DMS 273 (cell line): ENCODE measurements around the gene UCP2.

ENCODE experiments used
- DNase-seq: peaks from one replicate; lab custom pipeline; 2025; ENCODE audit not compliant: unreplicated experiment; lab: John Stamatoyannopoulos, UW

UCP2 gene

DNA sequence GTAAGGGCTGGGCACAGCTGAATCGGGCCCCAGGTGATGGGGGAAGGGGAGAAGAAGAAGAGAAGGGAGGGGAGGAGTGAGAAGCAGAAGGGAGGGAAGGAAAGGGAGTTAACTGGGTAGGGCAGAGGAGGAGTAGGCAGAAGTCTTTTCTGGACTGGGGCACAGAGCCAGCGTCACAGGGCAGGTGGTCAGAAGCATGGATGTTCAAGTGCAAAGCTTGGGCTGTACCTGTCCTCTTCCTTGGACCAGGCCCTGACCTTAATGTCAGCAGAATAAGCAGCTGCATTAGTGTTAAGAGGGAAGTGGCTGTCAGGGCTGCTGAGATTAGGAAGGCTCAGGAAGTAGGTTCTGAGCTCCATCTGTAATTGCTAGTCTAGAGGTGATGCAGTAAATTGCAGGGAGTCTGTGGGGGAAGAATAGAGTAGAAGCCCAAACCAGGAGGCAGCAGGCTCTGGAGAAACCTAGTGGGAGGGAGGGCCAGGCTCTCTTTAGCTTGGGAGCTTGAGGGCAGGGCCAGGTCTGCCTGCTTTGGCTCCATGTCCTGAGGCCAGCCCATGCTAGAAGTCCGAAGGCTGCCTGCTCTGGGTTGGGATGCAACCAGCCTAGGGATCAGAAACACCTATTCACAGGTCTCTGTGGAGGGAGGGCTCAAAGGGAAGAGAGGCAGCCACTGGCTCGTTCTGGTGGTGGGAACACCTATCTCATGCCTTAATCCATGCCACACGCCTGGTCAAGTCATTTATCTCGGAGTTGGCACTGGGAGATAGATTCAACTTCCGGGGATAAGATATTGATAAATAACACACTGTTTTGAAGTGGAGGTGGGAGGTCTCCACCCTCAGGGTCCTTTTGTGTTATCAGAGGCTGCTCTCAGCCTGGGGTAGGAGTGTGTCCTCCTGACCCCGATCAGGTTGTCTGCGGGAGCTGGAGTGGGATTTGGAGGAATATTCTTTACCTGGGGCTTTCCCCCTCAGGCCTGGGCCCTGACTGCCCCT, 28.0 kb upstream of the UCP2 start:
- peak; percentile 4 for DNase-seq

DNA sequence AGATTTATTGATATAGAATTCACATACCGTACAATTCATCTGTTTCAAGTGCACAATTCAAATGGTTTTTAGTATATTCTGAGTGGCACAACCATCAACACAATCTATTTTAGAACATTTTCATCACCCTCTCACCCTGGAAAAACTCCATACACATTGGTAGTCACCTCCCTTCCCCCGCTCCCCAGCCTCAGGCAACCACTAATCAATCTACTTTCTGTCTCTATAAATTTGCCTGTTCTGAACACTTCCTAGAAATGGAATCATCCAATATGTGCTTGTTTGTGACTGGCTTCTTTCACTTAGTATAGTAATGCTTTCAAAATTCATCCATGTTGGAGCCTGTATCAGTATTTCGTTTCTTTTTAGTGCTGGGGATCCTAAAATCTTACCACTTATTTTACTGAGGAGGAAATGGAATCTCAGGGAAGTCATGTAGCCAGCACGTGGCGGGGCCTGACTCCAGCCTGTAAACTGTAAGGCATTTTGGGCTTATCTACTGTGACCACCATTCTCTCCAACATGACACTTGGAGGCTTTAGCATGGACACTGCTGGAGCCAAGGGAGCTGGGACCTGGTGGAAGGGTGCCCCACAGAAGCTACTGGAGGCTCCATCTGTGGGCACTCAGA, 27.1 kb upstream of the UCP2 start:
- DNase-seq = no peak

DNA sequence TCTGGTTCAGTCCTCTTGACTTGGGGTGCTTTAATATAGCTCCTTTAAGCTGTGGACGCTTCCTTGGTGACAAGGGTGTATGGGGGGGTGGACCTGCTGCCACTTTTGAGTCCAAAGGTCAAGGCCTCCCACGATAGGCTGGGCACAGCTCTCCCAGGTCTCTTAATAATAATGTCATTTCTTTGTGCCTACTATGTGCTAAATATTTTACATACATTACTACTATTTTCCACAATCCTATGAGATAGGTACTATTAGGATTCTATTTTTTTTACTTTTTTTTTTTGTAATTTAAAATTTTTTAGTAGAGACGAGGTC, 26.5 kb upstream of the UCP2 start:
- no peak for DNase-seq

DNA sequence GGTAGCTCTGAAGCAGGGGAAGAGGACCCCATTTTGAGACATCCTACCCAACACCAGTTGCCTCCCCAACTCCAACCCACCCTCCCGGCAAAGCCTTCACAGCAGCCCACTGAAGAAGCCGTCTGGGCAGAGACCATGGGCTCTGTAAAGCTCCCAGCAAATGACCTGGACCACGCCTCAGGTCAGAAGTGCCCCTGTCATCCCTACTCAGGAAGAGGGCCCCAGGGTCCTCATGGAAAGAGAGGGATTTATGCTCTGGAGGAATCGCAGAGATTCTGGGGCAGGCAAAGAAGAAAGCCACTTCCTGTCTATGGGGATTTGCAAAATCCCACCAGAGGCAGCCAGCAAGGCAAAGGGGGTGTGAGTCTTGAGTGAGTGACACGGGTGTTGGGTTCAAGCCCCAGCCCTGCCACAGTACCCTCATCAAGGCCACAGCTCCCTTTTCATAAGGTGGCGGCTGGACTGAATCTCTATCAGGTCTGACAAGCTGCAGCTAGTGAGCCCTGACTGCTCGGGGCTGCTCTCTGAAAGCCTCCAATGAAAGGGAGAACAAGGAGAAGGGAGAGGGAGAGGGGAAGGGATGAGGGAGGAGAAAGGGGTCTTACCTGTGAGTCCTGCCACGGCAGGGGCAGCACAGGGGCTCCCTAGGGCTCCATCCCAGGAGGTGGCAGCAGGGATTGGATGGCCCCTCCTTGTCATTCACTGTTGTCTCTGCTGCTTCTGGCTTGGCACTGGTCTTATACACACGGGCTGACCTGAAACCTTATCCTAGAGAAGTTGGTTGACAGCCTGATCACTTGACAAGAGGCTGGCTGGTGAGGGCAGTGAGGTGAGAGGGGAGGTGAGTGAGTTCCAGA, 26.0 kb upstream of the UCP2 start, which contains the start of gene UCP3:
TSS of gene UCP3 (minus strand) at position 713 of the 857 bp plus-strand sequence. CDS start 2,043 bp downstream, outside the sequence.
- peak; percentile 5 for DNase-seq

DNA sequence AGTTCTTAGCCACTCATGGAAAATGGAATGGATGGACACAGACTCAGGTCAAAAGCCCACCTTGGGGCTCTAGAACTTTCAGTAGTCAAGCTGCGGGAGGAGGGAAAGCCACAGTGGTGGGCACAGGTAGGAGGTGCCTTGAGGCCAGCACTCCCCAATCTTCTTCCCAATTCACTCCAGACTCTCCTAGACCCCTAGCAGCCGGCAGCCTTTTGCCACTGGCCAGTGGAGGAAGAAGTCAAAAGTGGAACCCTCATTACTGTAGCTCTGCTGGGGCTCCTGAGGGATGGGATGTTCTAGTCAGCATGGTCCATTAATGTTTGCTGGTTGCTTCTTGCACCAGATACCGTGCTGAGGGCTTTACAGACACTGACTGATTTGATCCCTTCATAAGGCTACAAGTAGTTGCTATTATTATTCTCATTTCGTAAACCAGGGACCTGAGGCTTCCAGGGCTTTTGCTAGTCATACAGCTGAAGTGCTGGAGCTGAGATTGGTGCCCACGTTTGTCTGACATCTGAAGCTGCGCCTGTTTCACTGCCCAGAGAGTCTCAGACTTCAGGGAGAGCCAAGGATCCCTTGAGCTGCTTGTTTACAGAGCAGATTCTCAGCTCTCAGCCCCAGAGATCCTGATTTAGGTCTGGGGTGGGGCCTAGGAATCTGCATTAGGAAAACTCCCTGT, 25.2 kb upstream of the UCP2 start:
- DNase-seq = no peak

DNA sequence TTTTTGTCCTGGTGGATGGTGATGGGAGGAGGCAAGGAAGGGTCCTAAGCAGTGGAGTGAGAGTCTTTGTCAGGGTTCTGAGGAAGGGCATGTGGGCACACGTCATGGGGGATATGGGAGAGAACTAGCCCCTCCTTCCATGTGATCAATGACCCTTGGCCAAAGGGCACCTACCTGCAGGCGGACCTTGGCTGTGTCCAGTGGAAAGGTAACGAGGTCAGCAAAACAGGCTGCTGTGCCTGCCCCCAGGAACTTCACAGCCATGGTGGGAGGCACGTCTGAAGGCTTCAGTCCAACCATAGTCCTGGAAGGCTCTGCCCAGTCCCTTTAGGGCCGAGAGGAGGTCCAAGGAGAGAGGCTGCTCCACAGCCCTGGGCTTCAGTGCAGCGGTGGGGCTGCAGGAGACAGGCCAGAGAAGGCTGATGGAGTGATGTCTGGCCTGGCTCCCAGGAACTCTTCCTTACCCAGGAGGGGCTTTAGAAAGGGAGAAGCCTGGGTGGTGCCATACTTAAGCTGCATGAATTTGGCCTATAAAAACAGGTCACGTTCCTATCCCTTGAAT, 24.2 kb upstream of the UCP2 start:
- no peak for DNase-seq

DNA sequence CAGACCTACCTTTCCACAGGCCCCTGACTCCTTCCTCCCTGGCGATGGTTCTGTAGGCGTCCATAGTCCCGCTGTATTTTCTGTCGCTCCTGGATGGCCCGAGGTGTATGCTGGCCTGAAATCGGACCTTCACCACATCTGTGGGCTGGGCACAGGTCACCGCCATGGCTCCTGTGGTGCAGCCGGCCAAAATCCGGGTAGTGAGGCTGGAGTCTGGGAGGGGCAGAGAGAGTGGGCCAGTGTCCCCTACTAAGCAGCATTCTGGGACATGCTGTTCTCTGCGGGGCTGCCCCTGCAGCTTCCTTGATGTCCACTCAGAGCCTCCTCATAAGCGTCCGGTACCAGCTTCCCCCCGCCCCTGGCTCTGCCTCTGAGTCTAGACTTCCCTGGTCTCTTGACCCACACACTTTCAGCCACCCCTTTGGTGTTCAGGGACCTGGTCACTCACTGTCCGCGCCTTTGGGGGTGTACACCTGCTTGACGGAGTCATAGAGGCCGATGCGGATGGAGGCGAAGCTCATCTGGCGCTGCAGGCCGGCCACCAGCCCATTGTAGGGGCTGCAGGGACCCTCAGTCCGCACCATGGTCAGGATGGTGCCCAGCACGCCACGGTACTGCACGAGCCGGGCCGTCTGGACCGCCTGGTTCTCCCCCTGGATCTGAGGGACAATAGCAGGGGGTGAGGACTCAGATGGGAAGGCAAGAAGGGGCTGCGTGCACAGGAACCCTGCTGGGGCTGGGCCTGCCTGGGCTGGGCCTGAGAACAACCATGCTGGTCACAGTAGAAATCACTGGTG, 23.3 kb upstream of the UCP2 start:
- no peak for DNase-seq

DNA sequence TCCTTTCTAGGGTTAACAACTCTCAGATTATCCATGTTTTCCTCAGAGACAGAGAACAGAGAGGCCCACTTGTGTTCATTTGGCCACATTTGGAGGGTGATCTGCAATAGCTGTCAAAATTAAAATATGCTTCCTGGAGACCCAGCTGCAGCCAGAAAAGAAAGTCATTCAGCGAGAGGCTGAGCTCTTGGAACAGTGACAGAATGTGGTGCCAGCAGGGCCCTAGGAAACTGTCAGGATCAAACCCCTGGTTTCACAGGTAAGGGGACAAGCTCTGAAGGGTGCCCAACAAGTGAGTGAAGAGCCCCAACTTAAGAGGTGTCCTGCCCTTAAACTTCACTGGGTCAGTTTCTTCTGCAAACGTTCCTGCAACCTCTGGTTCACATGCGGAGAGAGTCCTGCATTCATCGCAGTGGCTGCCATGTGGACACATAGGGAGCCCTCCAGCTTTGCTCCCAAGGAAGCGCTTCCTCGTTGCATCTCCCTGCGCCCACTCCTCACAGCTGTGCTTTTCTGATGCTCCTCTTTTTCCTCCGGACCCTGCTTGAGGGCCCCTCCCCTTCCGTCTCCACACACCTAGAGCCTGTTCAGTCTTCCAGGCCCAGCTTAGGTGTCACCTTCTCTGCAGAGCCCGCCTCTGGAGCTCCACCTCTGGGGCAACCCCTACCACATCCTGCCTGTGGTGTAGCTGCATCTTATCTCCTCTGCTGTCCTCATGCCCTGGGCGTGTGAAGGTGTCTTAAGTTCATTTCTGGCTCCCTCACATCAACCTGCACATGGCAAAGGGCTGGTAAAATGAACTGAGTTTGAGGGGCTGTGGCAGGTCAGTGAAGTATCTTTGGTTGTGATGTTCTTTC, 22.3 kb upstream of the UCP2 start:
- no peak for DNase-seq

DNA sequence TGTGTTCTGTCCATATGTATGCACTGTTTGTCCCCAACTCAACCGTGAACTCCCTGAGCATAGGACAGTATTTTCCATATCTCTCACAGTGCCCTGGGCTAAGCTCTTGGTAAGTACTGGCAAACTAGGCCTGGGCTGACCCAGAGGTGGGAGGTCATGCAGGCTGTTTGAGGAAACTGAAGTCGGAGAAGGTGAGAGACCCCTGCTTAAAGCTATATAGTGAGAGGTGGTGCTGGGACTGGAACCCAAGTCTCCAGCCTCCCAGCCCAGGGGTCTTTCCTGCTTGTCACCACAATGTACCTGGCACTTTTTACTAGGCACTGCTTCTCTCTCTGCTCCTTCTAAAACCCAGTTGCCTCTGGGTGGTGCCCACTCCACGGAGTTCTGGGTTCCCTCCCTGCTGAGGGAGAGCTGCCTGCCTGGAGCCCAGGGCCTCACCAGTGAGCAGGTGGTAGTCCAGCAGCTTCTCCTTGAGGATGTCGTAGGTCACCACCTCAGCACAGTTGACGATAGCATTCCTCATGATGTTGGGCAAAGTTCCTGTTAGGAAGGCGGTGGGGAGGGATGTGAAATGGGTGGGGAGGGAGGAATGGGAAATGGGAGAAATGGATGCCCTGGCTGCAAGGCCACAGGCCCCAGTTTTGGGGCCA, 21.5 kb upstream of the UCP2 start:
- DNase-seq = no peak

DNA sequence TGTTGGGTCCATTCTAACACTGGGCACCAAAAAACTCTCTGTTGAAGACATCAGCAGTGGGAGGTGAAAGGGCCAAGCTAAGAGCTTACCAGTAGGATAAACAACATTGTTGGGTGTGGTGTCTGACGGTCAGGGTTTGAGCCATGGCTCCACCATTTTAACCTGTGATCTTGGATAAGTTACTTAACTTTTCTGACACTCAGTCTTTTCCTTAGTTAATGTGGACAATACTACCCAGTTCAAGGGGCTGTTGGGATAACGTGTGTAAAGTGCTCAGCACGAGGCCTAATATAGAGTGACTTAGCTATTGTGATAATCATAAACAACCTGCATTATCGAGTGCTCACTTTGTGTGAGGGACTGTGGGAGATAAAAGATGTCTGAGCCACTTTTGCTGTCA, 20.2 kb upstream of the UCP2 start:
- DNase-seq = no peak

DNA sequence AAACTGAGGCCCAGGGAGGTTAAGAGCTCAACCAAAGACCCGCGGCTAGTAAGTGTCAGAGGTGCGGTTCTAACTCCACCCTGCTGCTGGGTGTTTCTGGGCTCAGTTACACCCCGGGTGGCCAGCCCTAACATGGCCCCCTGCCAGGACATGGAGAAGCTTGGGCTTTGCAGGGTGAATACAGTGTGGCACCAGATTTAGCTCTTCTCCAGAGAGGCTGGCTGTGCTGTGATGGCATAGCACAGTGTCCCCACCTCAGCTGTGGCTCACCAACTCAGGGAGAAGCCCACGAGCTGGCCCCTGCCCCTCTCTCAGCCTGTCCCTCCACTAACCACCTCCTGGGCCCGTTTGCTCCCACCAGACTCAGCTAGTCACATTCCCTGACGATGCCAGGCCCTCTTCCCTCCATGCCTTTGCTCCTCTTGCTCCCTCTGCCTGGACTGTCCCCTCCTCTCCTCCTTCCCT, 19.2 kb upstream of the UCP2 start:
- no peak for DNase-seq

DNA sequence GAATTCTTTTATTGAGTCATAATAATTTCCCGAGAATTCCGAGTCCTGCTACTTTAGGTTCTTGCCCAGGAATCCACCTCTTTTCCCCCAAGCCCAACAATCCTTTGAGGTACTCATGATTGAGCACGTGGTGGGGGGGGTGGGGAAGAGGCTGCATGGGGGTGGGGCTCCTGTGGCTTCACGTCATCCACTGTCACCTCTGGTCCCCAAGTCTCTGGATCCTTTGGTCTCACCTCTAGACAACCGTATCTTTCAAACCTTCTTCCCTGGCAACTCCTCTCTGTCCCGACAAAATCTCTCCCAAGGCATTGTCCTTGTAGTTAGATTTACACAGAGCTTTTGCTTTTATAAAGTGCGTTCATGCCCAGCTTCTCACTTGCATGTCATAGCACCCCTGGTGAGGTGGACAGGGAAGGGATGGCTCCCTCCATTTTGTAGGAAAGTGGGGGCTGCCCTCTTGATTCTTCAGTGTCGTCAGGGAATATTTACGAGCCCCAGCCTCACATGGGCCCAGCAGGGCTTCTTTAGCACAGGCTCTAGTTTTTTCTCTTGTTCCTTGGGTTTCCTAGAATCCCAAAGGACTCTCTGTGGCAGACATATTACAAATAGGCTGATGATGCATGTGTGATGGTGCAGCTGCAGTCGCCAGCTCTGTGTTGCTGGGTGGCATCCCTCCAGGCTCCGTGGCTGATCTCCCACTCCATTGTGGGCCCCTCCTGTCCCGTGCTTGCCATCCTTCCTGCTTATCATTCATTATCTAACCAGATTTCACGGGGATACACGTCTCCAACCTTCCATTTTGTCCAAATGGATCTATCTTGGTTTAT, 17.9 kb upstream of the UCP2 start:
- DNase-seq = no peak

DNA sequence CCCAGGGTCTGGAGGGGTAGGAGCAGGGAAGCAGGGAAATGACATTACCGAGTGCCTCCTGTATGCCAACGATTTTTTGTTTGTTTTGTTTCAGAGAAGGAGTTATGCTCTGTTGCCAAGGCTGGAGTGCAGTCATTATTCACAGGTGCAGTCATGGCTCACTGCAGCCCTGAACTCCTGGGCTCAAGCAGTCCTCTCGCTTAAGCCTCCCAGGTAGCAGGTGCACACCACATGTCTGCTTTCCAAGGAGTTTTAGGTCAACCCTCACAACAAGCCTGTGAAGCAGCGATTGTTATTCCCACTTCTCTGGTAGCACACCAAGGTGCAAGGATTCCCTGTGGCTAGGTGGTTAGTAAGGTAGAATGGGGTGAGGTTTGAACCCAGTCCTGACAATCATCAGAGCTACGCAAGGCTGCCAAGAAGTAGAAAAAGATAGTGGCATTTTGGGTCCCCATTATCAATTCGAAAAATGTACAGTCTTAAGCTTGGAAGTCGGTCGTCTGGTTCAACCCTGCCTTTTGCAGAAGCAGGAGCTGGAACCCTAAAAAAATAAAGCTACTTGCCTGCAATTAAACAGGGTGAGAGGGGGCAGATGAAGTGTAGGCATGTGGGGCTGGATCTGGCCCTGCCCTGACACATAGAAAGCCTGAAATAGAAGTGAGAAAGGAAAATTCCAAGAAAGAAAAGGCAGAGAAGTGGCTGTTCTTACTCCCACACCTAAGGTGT, 17.1 kb upstream of the UCP2 start:
- no peak for DNase-seq

DNA sequence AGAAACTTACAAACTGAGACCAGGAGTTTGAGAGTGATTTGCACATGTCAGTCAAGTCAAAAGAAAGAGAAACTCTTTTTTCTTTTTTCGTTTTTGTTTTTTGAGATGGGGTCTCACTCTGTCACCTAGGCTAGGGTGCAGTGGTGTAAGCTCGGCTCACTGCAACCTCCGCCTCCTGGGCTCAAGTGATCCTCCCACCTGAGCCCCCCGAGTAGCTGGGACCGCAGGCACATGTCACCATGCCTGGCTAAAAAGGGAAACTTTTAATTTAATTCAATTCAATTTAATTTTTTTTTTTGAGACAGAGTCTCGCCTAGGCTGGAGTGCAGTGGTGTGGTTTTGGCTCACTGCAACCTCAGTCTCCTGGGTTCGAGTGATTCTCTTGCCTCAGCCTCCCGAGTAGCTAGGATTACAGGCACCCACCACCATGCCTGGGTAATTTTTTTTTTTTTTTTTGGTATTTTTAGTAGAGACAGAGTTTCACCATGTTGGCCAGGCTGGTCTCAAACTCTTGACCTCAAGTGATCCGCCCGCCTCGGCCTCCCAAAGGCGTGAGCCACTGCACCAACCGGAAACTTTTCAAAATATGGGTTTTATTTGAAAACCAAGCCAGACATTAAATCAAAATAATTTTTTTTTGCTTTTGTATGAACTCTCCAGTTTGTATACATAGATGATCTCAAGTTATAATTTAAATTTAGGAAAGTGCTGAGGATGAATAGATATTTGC, 16.4 kb upstream of the UCP2 start:
- no peak for DNase-seq

DNA sequence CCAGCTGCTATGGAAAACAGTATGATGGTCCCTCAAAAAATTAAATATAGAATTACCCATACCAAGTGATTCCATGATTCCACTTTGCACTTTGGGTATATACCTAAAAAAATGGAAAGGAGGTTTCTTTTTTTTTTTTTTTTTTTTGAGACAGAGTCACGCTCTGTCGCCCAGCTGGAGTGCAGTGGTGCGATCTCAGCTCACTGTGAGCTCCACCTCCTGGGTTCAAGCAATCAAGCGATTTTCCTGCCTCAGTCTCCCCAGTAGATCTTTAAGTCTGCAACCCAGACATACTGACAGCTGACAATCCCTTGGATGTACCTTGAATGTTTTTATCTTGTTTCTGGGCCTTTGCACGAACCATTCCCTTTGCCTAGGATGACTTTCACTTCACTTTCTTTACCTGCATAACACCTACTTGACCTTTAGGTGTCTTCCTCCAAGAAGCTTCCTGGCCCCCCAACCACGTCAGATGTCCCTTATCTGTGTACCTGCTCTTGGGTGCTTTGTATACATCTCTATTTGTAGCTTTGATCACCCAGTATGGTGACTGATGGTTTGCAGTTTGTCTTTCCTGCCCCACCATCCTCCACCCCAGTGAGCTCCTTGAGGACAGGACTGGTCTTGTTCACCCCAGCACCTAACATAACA, 14.6 kb upstream of the UCP2 start:
- DNase-seq = no peak
